HL-60 (cell line): ENCODE measurements around the gene FAT4.

Experiments used
- GABPA ChIP-seq: IDR thresholded peaks from 2 replicates; pipeline ENCODE4 v1.6.1; 2012; ENCODE audit warnings: low read depth
- POLR2AphosphoS5 ChIP-seq: IDR thresholded peaks from 2 replicates; pipeline ENCODE4 v1.6.1; 2012; ENCODE audit warnings: low read depth
- SPI1 ChIP-seq: IDR thresholded peaks from 2 replicates; pipeline ENCODE4 v1.6.1; 2012; ENCODE audit warnings: low read depth, mild to moderate bottlenecking, borderline replicate concordance
- TF ChIP-seq, protein P1 (sequence below): IDR thresholded peaks from one replicate; pipeline ENCODE4 v1.5.1; 2011; ENCODE audit warnings: low read length, control low read depth, inconsistent platforms; ENCODE audit not compliant: insufficient read depth
- TF ChIP-seq, protein P2 (sequence below): IDR thresholded peaks from 2 replicates; pipeline ENCODE4 v1.6.1; 2012; ENCODE audit warnings: low read depth; ENCODE audit not compliant: insufficient replicate concordance

DNA sequence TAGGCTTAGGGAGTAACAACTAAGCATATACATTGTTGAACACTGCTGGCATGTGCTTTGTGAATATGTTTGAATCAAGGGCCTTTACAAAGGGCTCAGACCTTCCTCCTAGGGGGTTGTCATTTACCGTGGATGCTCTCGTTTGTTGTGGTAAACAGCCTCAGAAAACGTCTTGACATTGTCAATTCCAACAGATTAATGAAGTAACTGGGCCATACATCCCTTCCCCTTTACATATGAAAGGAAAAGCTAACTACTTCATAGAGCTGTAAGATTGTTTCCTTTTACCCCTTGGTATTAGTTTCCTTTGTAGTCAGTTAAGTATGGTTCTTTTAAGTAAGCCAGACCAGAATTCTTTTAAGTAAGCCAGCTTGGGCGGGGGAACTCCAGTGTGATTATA, 42.9 kb downstream of the FAT4 start:
- TF ChIP-seq POLR2AphosphoS5 (no peak), GABPA (no peak), SPI1 (no peak)
- TF ChIP-seq, protein P1, sequence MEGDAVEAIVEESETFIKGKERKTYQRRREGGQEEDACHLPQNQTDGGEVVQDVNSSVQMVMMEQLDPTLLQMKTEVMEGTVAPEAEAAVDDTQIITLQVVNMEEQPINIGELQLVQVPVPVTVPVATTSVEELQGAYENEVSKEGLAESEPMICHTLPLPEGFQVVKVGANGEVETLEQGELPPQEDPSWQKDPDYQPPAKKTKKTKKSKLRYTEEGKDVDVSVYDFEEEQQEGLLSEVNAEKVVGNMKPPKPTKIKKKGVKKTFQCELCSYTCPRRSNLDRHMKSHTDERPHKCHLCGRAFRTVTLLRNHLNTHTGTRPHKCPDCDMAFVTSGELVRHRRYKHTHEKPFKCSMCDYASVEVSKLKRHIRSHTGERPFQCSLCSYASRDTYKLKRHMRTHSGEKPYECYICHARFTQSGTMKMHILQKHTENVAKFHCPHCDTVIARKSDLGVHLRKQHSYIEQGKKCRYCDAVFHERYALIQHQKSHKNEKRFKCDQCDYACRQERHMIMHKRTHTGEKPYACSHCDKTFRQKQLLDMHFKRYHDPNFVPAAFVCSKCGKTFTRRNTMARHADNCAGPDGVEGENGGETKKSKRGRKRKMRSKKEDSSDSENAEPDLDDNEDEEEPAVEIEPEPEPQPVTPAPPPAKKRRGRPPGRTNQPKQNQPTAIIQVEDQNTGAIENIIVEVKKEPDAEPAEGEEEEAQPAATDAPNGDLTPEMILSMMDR, result no peak
- TF ChIP-seq, protein P2, sequence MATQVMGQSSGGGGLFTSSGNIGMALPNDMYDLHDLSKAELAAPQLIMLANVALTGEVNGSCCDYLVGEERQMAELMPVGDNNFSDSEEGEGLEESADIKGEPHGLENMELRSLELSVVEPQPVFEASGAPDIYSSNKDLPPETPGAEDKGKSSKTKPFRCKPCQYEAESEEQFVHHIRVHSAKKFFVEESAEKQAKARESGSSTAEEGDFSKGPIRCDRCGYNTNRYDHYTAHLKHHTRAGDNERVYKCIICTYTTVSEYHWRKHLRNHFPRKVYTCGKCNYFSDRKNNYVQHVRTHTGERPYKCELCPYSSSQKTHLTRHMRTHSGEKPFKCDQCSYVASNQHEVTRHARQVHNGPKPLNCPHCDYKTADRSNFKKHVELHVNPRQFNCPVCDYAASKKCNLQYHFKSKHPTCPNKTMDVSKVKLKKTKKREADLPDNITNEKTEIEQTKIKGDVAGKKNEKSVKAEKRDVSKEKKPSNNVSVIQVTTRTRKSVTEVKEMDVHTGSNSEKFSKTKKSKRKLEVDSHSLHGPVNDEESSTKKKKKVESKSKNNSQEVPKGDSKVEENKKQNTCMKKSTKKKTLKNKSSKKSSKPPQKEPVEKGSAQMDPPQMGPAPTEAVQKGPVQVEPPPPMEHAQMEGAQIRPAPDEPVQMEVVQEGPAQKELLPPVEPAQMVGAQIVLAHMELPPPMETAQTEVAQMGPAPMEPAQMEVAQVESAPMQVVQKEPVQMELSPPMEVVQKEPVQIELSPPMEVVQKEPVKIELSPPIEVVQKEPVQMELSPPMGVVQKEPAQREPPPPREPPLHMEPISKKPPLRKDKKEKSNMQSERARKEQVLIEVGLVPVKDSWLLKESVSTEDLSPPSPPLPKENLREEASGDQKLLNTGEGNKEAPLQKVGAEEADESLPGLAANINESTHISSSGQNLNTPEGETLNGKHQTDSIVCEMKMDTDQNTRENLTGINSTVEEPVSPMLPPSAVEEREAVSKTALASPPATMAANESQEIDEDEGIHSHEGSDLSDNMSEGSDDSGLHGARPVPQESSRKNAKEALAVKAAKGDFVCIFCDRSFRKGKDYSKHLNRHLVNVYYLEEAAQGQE, result no peak
